Naive B cell (primary cell): ENCODE results near the gene HTR6. TPM values are rescaled to one million over a fixed set of nuclear protein-coding genes. Genes with fewer than 3 reads are reported as not detected.

Experiments
- ATAC-seq, 2 donors: fragments of 150-1000 bp; cut with Tn5 transposase; 2 replicates each; pipeline ENCODE4 v1.10.0; 2021; ENCODE audit warnings: low read depth in 2 of 2, mild to moderate bottlenecking in 2 of 2, moderate library complexity in 2 of 2
- DNase-seq: peaks from one replicate; pipeline ENCODE4 v3.0.0; 2022
- H3K27ac Mint-ChIP-seq, 6 donors: one replicate each; pipeline ENCODE4 v1.8.0; 2020 to 2022; ENCODE audit warnings: mild to moderate bottlenecking in 6 of 6, mixed read lengths in 6 of 6, moderate library complexity in 5 of 6, inconsistent platforms in 2 of 6
- H3K27me3 Mint-ChIP-seq, 3 donors: one replicate each; pipeline ENCODE4 v1.8.0; 2021 to 2022; ENCODE audit warnings: mixed read lengths in 3 of 3, mild to moderate bottlenecking in 1 of 3
- H3K36me3 Mint-ChIP-seq, 2 donors: one replicate each; pipeline ENCODE4 v1.8.0; 2020 to 2022; ENCODE audit warnings: mixed read lengths in 2 of 2, inconsistent platforms in 1 of 2, mild to moderate bottlenecking in 1 of 2
- H3K4me1 Mint-ChIP-seq, 3 donors: one replicate each; pipeline ENCODE4 v1.8.0; 2020 to 2022; ENCODE audit warnings: mixed read lengths in 3 of 3, inconsistent platforms in 1 of 3, mild to moderate bottlenecking in 1 of 3, moderate library complexity in 1 of 3
- H3K4me3 Mint-ChIP-seq, 8 donors: one replicate each; pipeline ENCODE4 v1.8.0; 2020 to 2022; ENCODE audit warnings: mild to moderate bottlenecking in 8 of 8, mixed read lengths in 8 of 8, moderate library complexity in 8 of 8, inconsistent platforms in 2 of 8
- H3K9me3 Mint-ChIP-seq, 7 donors: one replicate each; pipeline ENCODE4 v1.8.0; 2020 to 2022; ENCODE audit warnings: mixed read lengths in 7 of 7, mild to moderate bottlenecking in 5 of 7, inconsistent platforms in 2 of 7, moderate library complexity in 1 of 7
- polyA plus RNA-seq, 6 donors: library from polyadenylated mRNA; unstranded; fragments of 300-500 nt; fragmentation: Illumina TruSeq; gene quantifications; one replicate each; pipeline ENCODE4 v1.2.3, GENCODE V29; 2021; ENCODE audit warnings: low read depth in 6 of 6

The HTR6 gene
- polyA plus RNA-seq, 6 donors from 2014 or later = not detected

- Mint-ChIP-seq H3K4me3 (no peak overlapping the region), H3K9me3 (no peaks in the 10 kb centered on the region), H3K4me1 (peaks cover 9 to 13% (median 13%) of the 10 kb centered on the region in 3 donors), H3K36me3 (no peaks in the 10 kb centered on the region), H3K27me3 (peaks cover 16 to 61% (median 41%) of the 10 kb centered on the region in 3 donors), H3K27ac (peak overlapping the region in 1 of 6 donors; percentile 38)
- no peak for ATAC-seq
- DNase-seq = no peak
Observed at GRCh38 chr1:19654886-19655717, 9.6 kb upstream of the HTR6 start.

- ATAC-seq = no peak
- H3K36me3 Mint-ChIP-seq = no peaks in the 10 kb centered on the region
- H3K27me3 Mint-ChIP-seq = peaks cover 22 to 61% (median 46%) of the 10 kb centered on the region in 3 donors
- H3K4me3 Mint-ChIP-seq = no peak overlapping the region
- H3K4me1 Mint-ChIP-seq = peaks cover 12 to 13% (median 13%) of the 10 kb centered on the region in 3 donors
- peak overlapping the region in 2 of 6 donors; percentile 38 to 49 for H3K27ac Mint-ChIP-seq
- no peaks in the 10 kb centered on the region for H3K9me3 Mint-ChIP-seq
- DNase-seq = no peak
Observed at GRCh38 chr1:19655718-19656080, 9.0 kb upstream of the HTR6 start.

- Mint-ChIP-seq H3K36me3 (no peaks in the 10 kb centered on the region), H3K4me1 (peaks cover 10 to 13% (median 13%) of the 10 kb centered on the region in 3 donors), H3K27me3 (peaks cover 25 to 62% (median 45%) of the 10 kb centered on the region in 3 donors), H3K4me3 (no peak overlapping the region), H3K27ac (peak overlapping the region in 1 of 6 donors; percentile 14), H3K9me3 (no peaks in the 10 kb centered on the region)
- DNase-seq (no peak), ATAC-seq (no peak)
Observed at GRCh38 chr1:19656134-19656779, 8.4 kb upstream of the HTR6 start.

- Mint-ChIP-seq H3K4me1 (peaks cover 8 to 15% (median 13%) of the 10 kb centered on the region in 3 donors), H3K4me3 (no peak overlapping the region), H3K9me3 (no peaks in the 10 kb centered on the region), H3K27me3 (peaks cover 30 to 56% (median 38%) of the 10 kb centered on the region in 3 donors), H3K36me3 (no peaks in the 10 kb centered on the region), H3K27ac (peak overlapping the region in 1 of 6 donors; percentile 82)
- ATAC-seq = no peak
- no peak for DNase-seq
Observed at GRCh38 chr1:19656780-19657466, 7.8 kb upstream of the HTR6 start.

- Mint-ChIP-seq H3K4me1 (peaks cover 8 to 15% (median 13%) of the 10 kb centered on the region in 3 donors), H3K9me3 (no peaks in the 10 kb centered on the region), H3K36me3 (no peaks in the 10 kb centered on the region), H3K27me3 (peaks cover 31 to 53% (median 34%) of the 10 kb centered on the region in 3 donors), H3K27ac (no peak overlapping the region), H3K4me3 (no peak overlapping the region)
- ATAC-seq (no peak), DNase-seq (no peak)
Observed at GRCh38 chr1:19657511-19657910, 7.2 kb upstream of the HTR6 start.

- Mint-ChIP-seq H3K4me1 (peaks cover 8 to 16% (median 13%) of the 10 kb centered on the region in 3 donors), H3K36me3 (no peaks in the 10 kb centered on the region), H3K27me3 (peaks cover 34 to 60% (median 37%) of the 10 kb centered on the region in 3 donors), H3K4me3 (no peak overlapping the region), H3K27ac (no peak overlapping the region), H3K9me3 (no peaks in the 10 kb centered on the region)
- ATAC-seq (no peak), DNase-seq (no peak)
Observed at GRCh38 chr1:19658186-19658585, 6.5 kb upstream of the HTR6 start.

- no peak overlapping the region for H3K27ac Mint-ChIP-seq
- H3K4me1 Mint-ChIP-seq = peaks cover 20 to 26% (median 21%) of the 10 kb centered on the region in 3 donors
- DNase-seq (no peak), ATAC-seq (peak in 1 of 2 donors; percentile 34)
- no peaks in the 10 kb centered on the region for H3K9me3 Mint-ChIP-seq
- H3K27me3 Mint-ChIP-seq = peaks cover 44 to 69% (median 50%) of the 10 kb centered on the region in 3 donors
- peak overlapping the region in 2 of 8 donors; percentile 7 to 52 for H3K4me3 Mint-ChIP-seq
- peaks cover 0 to 3% of the 10 kb centered on the region in 2 donors for H3K36me3 Mint-ChIP-seq
Observed at GRCh38 chr1:19661721-19662228, 2.9 kb upstream of the HTR6 start.

- Mint-ChIP-seq H3K9me3 (peaks cover 0 to 3% (median 0%) of the 10 kb centered on the region in 7 donors), H3K36me3 (peaks cover 0 to 8% of the 10 kb centered on the region in 2 donors), H3K4me3 (no peak overlapping the region), H3K27me3 (peaks cover 50 to 74% (median 56%) of the 10 kb centered on the region in 3 donors), H3K4me1 (peaks cover 20 to 29% (median 21%) of the 10 kb centered on the region in 3 donors), H3K27ac (no peak overlapping the region)
- ATAC-seq (no peak), DNase-seq (no peak)
Observed at GRCh38 chr1:19662313-19662712, 2.4 kb upstream of the HTR6 start.

GRCh38 chr1:19665186-19665495 is 466 bp downstream of the HTR6 start:
- Mint-ChIP-seq H3K27ac (peak overlapping the region in 1 of 6 donors; percentile 25), H3K36me3 (peaks cover 0 to 8% of the 10 kb centered on the region in 2 donors), H3K4me3 (peak overlapping the region in 6 of 8 donors; percentile 32 to 80 (median 60)), H3K27me3 (peaks cover 61 to 77% (median 66%) of the 10 kb centered on the region in 3 donors), H3K4me1 (peaks cover 13 to 21% (median 17%) of the 10 kb centered on the region in 3 donors), H3K9me3 (peaks cover 0 to 3% (median 0%) of the 10 kb centered on the region in 7 donors)
- ATAC-seq (no peak), DNase-seq (no peak)

GRCh38 chr1:19665496-19666465 is 1.1 kb downstream of the HTR6 start:
- Mint-ChIP-seq H3K4me3 (peak overlapping the region in 6 of 8 donors; percentile 68 to 80 (median 72)), H3K4me1 (peaks cover 13 to 21% (median 14%) of the 10 kb centered on the region in 3 donors), H3K27ac (peak overlapping the region in 1 of 6 donors; percentile 25), H3K27me3 (peaks cover 56 to 74% (median 64%) of the 10 kb centered on the region in 3 donors), H3K9me3 (peaks cover 0 to 3% (median 0%) of the 10 kb centered on the region in 7 donors), H3K36me3 (peaks cover 0 to 8% of the 10 kb centered on the region in 2 donors)
- peak in 1 of 2 donors; percentile 29 for ATAC-seq
- DNase-seq = no peak

GRCh38 chr1:19668888-19669287 is 4.2 kb downstream of the HTR6 start:
- peaks cover 13 to 16% (median 13%) of the 10 kb centered on the region in 3 donors for H3K4me1 Mint-ChIP-seq
- peaks cover 0 to 3% (median 0%) of the 10 kb centered on the region in 7 donors for H3K9me3 Mint-ChIP-seq
- H3K36me3 Mint-ChIP-seq = peaks cover 0 to 8% of the 10 kb centered on the region in 2 donors
- no peak overlapping the region for H3K27ac Mint-ChIP-seq
- H3K4me3 Mint-ChIP-seq = no peak overlapping the region
- DNase-seq (no peak), ATAC-seq (no peak)
- H3K27me3 Mint-ChIP-seq = peaks cover 47 to 75% (median 71%) of the 10 kb centered on the region in 3 donors

GRCh38 chr1:19670787-19671186 is 6.1 kb downstream of the HTR6 start:
- Mint-ChIP-seq H3K36me3 (peaks cover 0 to 8% of the 10 kb centered on the region in 2 donors), H3K27me3 (peaks cover 45 to 77% (median 71%) of the 10 kb centered on the region in 3 donors), H3K4me1 (peaks cover 4 to 9% (median 5%) of the 10 kb centered on the region in 3 donors), H3K27ac (no peak overlapping the region), H3K9me3 (peaks cover 0 to 5% (median 0%) of the 10 kb centered on the region in 7 donors), H3K4me3 (no peak overlapping the region)
- ATAC-seq (no peak), DNase-seq (no peak)
